AG08395 (cell line): ENCODE results near the gene PTPRD.

Experiments
- DNase-seq: peaks from one replicate; pipeline ENCODE4 v3.0.0; 2012; ENCODE audit warnings: mixed read lengths, low spot score

PTPRD gene

GRCh38 chr9:10172476-10172875, 440.3 kb downstream of the PTPRD start:
- DNase-seq: no peak

GRCh38 chr9:10168241-10168640, 444.6 kb downstream of the PTPRD start:
- no peak for DNase-seq

- no peak for DNase-seq
Measured at GRCh38 chr9:10148796-10149195, 464.0 kb downstream of the PTPRD start.

- DNase-seq: no peak
Measured at GRCh38 chr9:10146517-10147331, 466.1 kb downstream of the PTPRD start.

GRCh38 chr9:10144355-10144754, 468.4 kb downstream of the PTPRD start:
- no peak for DNase-seq

- DNase-seq: no peak
Measured at GRCh38 chr9:10135553-10135952, 477.2 kb downstream of the PTPRD start.

GRCh38 chr9:10134266-10134665, 478.5 kb downstream of the PTPRD start:
- no peak for DNase-seq

GRCh38 chr9:10130061-10130675, 482.6 kb downstream of the PTPRD start:
- no peak for DNase-seq

GRCh38 chr9:10127867-10128266, 484.9 kb downstream of the PTPRD start:
- no peak for DNase-seq

- no peak for DNase-seq
Measured at GRCh38 chr9:10112798-10113197, 500.0 kb downstream of the PTPRD start.

- no peak for DNase-seq
Measured at GRCh38 chr9:10112070-10112469, 500.7 kb downstream of the PTPRD start.

- no peak for DNase-seq
Measured at GRCh38 chr9:10108815-10109214, 504.0 kb downstream of the PTPRD start.

GRCh38 chr9:10104774-10105173, 508.0 kb downstream of the PTPRD start:
- no peak for DNase-seq

- no peak for DNase-seq
Measured at GRCh38 chr9:10095208-10095607, 517.6 kb downstream of the PTPRD start.

GRCh38 chr9:10094563-10094962, 518.2 kb downstream of the PTPRD start:
- DNase-seq: no peak

GRCh38 chr9:10080012-10080411, 532.8 kb downstream of the PTPRD start:
- no peak for DNase-seq

GRCh38 chr9:10079284-10079964, 533.4 kb downstream of the PTPRD start:
- no peak for DNase-seq

GRCh38 chr9:10071579-10071978, 541.2 kb downstream of the PTPRD start:
- no peak for DNase-seq

GRCh38 chr9:10062629-10063395, 550.0 kb downstream of the PTPRD start:
- no peak for DNase-seq

- no peak for DNase-seq
Measured at GRCh38 chr9:10059044-10059443, 553.8 kb downstream of the PTPRD start.

- DNase-seq: no peak
Measured at GRCh38 chr9:10055886-10056395, 556.9 kb downstream of the PTPRD start.

GRCh38 chr9:10054456-10054855, 558.3 kb downstream of the PTPRD start:
- DNase-seq: no peak
